Pulmonary artery endothelial cell (primary cell): ENCODE data around the gene SPDYE3. TPM values are rescaled to one million over a fixed set of nuclear protein-coding genes. Genes with fewer than 3 reads are reported as not detected.

Experiments used
- DNase-seq: peaks from one replicate; pipeline ENCODE4 v3.0.0-alpha.2; 2011; ENCODE audit warnings: low read depth, low spot score
- total RNA-seq: library from RNA; depleted of rRNA; stranded (reverse); fragments of >200 nt; gene quantifications from 2 replicates; pipeline ENCODE4 v1.2.3, GENCODE V29; 2014

Gene SPDYE3
- total RNA-seq, 1 donor from 2014 or later, result not detected

DNA sequence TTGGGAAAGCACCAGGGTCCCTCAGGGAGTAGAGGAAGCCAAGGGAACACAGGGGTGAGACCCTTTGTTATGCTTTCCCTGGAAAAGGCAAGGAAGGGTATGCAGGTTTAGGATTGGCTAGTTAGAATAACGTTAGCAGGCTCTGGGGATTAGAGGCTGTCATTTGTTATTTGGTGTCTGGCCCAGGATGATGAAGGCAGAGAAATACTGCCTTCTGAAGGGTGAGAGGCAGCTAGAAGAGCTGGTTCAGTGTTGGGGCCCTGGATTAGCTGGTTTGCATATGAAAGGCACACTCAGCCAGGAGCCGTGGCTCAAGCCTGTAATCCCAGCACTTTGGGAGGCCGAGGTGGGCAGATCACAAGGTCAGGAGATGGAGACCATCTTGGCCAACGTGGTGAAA is 62.8 kb downstream of the SPDYE3 start:
- no peak for DNase-seq

DNA sequence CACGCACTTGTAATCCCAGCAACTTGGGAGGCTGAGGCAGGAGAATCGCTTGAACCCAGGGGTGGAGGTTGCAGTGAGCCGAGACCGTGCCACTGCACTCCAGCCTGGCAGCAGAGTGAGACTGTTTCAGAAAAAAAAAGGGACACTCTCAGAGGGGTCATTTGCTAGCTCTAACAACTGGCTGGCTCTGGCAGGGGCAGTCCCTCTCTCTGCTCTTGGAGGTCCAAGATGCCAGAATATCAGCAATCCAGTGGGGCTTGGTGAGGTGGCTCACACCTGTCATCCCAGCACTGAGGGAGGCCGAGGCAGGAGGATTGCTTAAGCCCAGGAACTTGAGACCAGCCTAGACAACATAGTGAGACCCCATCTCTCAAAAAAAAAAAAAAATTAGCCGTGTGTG is 63.2 kb downstream of the SPDYE3 start:
- no peak for DNase-seq

DNA sequence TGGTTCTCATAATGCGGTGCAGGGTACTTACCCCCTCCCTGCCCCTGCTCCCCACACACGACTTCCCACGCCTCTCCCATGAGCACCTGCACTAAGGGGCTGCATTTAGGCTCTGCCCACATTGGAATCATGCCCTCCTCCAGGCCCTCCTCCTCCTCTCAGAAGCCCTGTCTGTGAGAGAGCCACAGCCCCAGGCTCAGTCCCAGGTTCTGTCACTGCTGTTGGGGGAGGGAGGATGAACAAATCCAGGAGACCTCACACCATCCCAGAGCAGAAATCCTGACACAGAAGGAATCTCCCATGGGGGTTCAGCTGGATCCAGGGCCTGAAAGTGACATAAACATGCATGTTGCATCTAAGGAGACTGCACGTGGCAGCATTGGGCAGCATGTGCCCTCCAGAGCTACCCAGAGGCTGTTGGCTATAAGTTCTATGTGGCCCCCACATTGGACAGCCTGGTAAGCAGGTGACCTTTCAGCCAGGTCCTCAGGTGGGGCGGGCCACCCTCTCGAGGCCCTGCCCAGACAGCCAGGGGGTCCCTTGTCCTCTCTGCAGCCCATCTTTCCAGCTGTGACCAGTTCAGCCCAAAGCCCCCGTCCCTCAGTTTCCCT is 64.2 kb downstream of the SPDYE3 start:
- no peak for DNase-seq

Other genes starting within 250 kb of the SPDYE3 start
- gene ZNF3, start 226.0 kb upstream of the SPDYE3 start, total RNA-seq, result 21.7 and 27.8 TPM in 2 replicates
- gene COPS6, start 218.7 kb upstream of the SPDYE3 start, total RNA-seq, result 147 and 157 TPM in 2 replicates
- gene MCM7, start 206.3 kb upstream of the SPDYE3 start, total RNA-seq, result 114 and 205 TPM in 2 replicates
- gene AP4M1, start 206.1 kb upstream of the SPDYE3 start, total RNA-seq, result 23.8 and 24.9 TPM in 2 replicates
- 30.5 and 40.4 TPM in 2 replicates for gene TAF6, start 188.3 kb upstream of the SPDYE3 start, total RNA-seq
- 34.7 and 51.5 TPM in 2 replicates for gene CNPY4, start 188.1 kb upstream of the SPDYE3 start, total RNA-seq
- gene MBLAC1, start 180.7 kb upstream of the SPDYE3 start, total RNA-seq, result 2.5 and 3.0 TPM in 2 replicates
- 68.4 and 109 TPM in 2 replicates for gene LAMTOR4, start 158.8 kb upstream of the SPDYE3 start, total RNA-seq
- 6.3 and 8.6 TPM in 2 replicates for gene TRAPPC14, start 149.0 kb upstream of the SPDYE3 start, total RNA-seq
- 0.73 and 2.0 TPM in 2 replicates for gene GAL3ST4, start 139.1 kb upstream of the SPDYE3 start, total RNA-seq
- gene GPC2, start 130.3 kb upstream of the SPDYE3 start, total RNA-seq, result 2.2 and 4.1 TPM in 2 replicates
- 0.13 and 0.42 TPM in 2 replicates for gene STAG3, start 129.8 kb upstream of the SPDYE3 start, total RNA-seq
- not detected in 2 replicates for gene PVRIG, start 87.8 kb upstream of the SPDYE3 start, total RNA-seq
- gene PILRB, start 50.4 kb downstream of the SPDYE3 start, total RNA-seq, result 3.4 and 10.8 TPM in 2 replicates
- gene PILRA, start 65.8 kb downstream of the SPDYE3 start, total RNA-seq, result 0.13 TPM in 1 of 2 replicates, not detected in the other
- 0.42 and 0.53 TPM in 2 replicates for gene ZCWPW1, start 121.0 kb downstream of the SPDYE3 start, total RNA-seq
- 48.3 and 50.6 TPM in 2 replicates for gene MEPCE, start 122.1 kb downstream of the SPDYE3 start, total RNA-seq
- gene PPP1R35, start 128.8 kb downstream of the SPDYE3 start, total RNA-seq, result 26.1 and 30.5 TPM in 2 replicates
- gene SPACDR, start 156.6 kb downstream of the SPDYE3 start, total RNA-seq, result 1.2 TPM in 2 replicates
- gene TSC22D4, start 171.5 kb downstream of the SPDYE3 start, total RNA-seq, result 31.1 and 35.0 TPM in 2 replicates
- gene NYAP1, start 176.2 kb downstream of the SPDYE3 start, total RNA-seq, result 2.0 and 4.2 TPM in 2 replicates
- gene AGFG2, start 231.5 kb downstream of the SPDYE3 start, total RNA-seq, result 27.1 and 36.5 TPM in 2 replicates